ENCODE results near the gene PRPF38B.

Gene PRPF38B

DNA sequence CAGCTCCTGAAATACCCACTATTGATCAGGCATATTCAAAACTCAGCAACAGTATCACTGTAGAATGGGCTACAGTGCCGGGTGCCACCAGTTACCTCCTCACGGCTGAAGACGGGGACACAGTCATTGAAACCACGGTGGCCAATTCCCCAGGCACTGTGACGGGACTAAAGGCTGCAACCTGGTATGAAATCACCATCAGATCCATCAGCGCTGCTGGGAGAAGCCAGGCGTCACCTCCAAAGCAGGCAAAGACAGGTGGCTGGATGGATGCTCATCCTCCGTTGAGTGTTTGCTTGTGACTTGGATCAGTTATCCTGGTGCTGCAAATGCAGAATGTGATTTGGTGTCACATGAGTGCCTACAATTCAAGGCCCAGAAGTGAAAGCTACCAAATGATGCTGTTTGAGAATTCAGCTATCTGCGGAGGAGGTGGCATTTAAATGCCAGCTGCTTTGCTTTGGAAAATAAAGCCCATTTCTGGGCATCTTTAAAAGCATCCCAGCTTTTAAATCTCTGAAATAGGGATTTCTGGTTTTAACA, 25.7 kb downstream of the PRPF38B start:
- DNase-seq = peak in 4 of 51 donors; percentile 19 to 41 (median 34)

DNA sequence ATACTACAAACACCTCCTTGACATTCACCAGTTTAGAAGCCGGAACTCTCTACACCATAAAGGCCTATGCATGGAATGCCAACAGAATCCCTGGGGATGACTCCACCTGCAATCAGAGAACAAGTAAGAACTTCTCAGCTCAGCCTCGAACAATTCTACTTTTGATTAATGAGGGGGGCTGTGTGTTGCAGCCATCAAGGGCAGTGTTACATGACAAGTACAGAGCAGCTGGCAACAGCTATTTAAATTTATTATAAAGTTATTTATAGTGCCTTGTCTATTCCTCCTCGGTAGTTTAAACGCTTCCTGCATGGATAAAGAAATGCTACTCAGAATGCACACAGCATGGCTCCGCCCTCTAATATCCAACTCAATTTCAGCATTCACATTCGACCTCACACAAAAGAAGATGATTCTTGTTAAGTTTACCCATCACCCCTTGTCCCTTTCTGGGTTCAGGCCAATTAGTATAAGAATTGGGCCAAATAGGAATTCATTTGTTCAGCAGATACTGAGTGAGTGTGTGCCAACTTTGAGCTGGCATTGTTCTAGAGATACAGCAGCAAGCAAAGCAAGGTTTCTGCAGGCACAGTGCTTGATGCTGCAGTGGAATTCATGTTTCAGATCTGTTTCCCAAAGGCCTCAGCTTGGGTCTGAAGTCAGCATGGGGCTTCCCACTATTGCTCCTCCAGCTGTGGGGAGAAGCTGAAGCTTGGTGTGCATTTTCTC, 27.0 kb downstream of the PRPF38B start:
- peak in 2 of 51 donors; percentile 12 to 60 for DNase-seq

DNA sequence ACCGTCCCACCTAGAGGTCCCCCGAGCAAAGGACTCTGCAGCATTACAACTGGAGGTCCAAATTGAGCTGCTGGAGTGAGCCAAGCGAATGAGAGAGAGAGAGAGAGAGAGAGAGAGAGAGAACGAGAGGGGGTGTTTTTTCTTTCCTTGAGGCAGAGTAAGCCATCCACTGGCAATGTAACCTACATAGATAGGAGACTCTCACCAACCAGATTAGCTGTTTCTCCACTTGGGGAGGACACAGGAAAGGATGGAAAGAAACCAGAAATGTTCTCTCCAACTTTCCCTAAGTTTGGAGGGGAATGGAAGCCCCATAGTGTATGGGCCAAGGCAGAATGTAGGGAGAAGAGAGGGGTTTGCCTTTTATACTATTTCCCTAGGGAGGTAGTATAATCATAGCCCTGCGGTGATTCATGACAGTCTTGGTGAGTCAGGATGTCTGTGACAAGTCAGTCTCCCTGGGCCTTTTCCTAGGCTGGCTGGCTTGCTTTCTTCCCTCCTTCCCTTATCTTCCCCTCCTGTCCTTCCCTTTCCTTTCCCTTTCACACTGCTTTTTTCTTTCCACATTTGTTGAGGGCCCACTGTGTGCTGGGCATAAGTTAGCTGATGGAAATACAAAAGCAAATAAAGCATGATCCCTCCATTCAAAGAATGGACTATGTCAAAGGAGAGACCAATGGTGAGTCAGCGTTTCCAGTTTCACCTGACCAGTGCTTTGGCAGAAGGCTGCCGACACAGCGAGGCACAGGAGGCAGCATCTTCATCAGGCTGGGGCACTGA, 27.7 kb downstream of the PRPF38B start:
- peak in 1 of 51 donors; percentile 25 for DNase-seq

DNA sequence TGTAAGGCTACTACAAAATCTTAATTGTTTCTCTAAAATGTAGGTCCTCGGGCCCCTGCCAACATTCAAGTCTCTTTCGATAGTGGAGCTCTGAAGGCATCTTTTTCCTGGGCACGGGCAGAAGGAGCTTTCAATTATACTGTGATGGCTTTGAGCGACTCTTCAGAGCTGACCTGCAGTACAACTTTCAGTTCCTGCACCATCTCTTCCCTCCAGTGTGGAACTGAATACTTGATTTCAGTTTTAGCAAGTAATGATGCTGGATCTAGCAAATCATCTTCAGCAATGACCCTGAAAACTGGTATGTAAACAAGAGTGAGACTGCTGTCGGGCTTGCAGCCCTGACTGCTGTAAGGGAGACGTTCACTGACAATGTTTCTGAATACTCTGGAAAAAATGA, 30.2 kb downstream of the PRPF38B start:
- DNase-seq = peak in 2 of 51 donors; percentile 41 to 52

DNA sequence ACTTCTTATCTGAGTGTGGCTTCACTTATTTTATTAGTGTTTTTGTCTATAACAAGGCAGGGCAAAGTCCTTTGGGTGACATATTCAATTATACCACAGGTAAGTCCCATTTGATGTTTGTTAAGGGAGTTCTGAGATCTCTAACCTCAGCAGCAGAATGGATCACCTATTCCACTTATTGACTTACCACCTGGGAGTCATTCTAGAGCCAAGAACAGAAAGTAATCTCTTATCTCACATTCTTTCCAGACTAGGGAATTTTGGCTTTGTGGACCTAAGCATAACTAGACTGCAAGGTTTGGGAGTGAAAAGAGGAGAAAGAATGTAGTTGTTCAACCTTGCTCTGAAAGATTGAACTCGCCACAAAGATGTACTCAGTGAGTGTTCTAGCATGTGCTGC, 33.8 kb downstream of the PRPF38B start:
- DNase-seq = no peak

DNA sequence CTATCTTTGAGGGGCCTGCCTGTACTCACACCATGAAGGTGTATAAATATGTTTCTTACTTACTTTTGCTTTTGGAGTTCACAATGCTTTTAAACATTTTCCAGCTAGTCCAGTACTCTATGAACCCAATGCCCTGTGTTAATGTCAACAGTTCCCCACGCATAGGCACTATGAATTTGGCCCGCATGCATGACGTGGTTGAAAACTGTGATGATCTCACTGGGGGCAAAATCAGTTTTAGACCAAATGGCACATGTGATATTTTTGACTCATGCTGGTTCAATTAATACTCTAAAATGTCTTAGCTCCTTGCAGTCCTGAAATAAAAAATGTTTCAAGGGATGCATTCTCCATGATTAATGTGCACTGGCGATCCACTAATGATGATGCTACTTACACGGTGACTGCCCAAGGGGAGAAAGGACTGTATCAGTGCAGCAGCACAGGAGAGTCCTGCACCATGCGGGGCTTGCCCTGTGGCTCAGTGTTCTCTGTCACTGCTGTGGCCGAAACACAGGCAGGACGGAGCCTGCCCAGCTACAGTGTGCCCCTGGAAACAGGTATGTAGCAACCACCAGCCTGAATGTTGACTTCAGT, 36.3 kb downstream of the PRPF38B start:
- DNase-seq = no peak

DNA sequence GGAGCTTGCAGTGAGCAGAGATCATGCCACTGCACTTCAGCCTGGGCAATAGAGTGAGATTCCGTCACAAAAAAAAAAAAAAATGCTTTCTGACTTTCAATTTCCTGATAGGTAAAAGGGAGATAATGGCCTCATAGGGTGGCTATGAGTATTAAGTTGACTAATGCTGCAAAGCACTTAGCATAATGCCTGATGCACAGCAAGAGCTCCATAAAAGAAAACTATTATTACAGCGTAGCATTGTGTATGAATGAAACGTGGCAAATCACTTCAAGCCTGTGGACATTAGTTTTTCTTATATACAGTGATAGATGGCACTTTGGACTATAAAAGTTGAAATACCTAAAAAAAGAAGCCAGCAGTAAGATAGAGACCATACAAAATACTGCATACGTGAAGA, 37.4 kb downstream of the PRPF38B start:
- DNase-seq = no peak

DNA sequence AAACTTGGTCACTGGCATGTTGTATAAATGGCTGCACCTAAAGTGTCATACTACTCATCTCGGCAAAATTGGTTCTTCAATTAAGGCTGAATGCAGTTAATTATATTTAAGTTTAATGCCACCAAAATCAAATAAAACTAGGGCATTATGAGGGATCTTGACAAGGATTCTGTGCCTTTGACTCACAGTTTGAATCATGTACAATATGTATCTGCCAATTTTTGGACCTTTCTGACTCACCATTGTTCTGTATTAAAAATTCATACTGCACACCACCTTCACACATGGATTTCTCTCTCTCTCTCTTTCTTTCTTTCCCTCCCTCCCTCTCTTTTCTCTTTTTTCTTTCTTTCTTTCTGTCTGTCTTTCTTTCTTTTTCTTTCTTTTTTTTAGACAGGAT, 40.3 kb downstream of the PRPF38B start:
- no peak for DNase-seq

DNA sequence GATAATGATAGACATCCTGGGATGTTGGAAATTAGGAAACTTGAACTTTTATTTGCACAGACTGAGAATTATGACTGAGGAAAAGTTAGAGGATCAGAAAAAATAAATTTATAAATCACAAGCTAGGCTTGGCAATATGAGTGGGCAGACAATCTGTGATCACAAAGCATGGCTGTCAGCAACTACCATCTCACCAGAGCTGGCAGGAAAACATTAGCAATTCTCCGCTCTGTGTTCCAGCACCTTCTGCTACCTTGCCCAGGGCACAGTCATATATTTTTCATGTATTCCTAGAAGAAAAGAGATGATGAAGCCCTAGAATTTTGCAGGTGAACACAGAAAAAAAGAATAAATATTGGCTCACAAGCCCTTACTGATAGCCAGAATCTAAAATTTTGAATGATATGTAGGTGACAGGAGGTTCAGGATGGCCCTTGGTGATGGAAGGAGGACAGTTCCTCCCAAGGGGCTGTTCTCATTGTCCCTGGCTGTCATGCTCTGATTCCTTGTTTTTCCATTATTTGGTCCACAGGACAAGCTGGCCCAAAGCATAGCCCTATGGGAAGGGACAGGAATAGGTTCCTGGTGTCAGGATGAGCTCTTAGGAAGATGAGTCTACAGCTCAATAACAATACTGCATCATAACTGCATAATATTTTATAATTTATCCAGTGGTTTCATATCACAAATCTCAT, 42.2 kb downstream of the PRPF38B start:
- DNase-seq = no peak

DNA sequence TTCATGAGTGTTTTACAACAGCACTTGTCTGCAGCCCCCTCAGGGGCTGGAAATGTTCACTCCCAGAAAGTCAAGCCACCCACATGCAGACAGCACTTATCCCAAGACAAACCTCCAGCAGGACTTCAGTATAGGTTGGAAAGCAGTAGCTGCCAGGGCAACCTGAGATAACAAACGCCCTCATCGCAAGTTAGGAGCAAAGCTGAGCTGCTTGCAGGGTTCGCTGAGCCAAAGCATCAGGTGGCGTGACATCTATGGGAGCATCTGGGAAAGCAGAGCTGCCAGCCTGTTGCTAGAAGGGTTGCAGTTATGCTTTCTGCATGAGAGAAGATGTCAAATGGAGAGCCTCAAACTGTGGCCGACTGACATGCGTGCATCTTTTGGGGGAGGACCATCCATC, 50.1 kb downstream of the PRPF38B start:
- DNase-seq = peak in 2 of 51 donors; percentile 14 to 56

DNA sequence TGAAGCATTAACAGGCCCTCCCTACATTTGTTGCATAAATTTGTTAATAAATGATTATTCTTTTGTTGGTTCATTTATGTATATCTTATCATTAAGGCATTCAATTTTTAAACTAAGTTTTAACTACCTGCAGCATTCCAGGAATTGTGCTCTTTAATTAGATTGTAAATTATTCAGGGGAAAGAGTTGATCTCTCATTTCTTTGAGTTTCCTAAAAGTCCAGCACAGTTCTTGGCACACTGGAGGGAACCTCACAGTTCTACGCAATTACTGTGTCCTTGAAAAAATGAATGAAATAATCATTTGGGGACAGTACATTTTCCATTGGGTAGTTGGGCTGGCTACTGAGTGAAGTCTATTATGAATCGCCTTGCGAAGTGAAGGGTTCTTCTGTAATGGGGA, 53.9 kb downstream of the PRPF38B start:
- DNase-seq = no peak

DNA sequence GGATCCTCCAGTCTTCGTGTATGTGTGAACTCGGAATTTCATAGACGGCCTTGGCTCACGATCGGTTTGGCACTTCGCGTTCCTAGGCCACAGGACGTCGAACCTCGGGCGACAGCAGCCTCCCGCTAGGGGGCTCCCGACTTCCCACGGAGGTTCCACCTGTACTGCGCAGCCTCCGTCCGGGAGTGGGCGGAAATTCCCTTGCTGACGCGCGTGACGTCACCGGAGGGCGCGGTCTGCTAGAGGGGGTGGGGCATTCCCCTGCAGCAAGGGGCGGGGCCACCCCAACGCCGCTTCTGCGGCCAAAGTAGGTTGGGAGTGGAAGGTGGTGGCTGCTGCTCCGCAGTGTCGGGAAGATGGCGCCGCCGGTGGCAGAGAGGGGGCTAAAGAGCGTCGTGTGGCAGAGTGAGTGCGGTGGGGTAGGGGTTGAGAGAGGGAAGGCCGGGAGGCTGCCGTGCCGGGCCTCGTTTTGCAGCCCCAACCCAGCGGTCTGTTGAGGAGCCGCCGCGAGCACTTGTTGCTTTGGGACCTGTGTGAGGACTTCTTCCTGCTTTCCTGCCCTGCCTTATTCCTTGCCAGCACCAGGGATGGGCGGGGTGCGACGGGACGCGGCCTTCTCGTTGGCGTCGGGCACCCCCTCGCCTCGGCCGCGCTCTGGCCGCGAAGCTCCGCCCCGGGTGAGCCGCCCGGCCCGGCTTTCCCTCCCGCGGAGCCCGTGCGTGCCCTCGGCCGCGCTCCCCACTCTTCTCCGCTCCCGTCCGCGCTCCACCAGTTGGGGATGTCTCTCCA, 54.5 kb downstream of the PRPF38B start, which contains the start of gene STXBP3:
Gene STXBP3 (plus strand): TSS at position 293 of the 789 bp plus-strand sequence. CDS start 64 bp downstream, at position 357.
- peak; percentile 76 to 99 (median 97) for DNase-seq

DNA sequence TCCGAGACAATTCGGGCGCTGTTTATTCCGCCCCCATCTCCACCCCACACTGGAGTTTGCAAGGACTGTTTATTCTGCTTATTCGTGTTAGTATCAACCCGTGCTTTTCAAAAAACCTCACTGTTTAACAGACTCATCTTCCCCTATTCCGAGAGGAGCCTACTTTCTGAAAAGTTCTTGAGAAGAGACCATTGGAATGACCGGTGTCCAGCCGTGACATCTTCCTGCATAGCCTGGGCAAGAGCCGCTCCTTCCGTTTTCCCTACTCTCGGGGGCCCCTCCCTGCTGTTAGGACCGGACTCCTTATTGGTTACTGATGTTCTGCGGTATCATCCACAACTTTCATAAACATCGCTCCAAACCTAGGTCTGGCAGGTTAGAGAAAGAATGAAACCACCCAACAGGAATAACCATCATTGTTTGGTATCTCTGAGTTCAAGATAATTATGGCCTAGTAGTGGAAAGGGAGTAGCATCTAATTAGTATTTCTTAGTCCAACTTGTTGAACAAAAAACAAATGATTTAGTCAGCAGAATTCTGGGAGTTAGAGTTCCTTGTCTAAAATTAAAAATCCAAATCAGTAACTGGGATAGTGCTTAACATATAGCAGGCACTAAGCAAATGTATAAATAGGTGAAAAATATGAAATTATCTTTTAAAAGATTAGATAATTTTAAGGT, 55.2 kb downstream of the PRPF38B start:
- peak in 42 of 51 donors; percentile 16 to 91 (median 58) for DNase-seq

DNA sequence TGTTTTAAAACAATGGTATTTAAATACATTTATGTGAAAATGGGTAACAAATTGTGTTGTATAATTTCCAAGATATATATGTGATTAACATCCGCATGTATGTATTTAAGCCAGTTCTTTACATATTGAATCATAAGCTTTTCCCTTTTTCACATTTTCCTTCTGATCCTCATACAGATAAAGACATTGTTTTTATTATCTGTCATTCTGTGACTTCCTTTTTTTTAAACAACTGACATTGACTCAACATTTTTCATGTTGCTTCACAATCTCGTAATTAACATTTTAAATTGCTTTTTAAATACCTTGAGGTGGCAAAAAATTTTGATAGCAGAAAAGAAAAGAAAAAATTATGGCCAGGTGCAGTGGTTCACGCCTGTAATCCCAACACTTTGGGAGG, 55.8 kb downstream of the PRPF38B start:
- DNase-seq = no peak

DNA sequence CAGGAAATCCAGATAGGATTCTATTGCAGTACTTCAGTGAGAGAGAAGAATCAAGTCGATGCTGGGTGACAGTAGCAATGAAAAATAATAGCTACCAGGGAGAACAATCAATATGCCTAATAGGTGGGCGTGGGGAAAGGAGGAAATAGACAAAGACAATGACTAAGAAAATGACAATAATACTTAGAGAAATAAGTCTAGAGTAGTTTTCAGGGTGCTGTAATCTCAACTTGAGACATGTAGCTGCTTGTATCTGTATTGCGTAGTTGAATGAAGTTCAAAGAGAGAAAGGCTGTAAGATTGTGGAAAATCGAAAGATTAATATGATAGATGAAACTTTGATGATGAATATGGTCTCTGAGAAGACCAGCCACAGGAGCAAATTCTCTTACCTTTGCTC, 57.0 kb downstream of the PRPF38B start:
- no peak for DNase-seq

DNA sequence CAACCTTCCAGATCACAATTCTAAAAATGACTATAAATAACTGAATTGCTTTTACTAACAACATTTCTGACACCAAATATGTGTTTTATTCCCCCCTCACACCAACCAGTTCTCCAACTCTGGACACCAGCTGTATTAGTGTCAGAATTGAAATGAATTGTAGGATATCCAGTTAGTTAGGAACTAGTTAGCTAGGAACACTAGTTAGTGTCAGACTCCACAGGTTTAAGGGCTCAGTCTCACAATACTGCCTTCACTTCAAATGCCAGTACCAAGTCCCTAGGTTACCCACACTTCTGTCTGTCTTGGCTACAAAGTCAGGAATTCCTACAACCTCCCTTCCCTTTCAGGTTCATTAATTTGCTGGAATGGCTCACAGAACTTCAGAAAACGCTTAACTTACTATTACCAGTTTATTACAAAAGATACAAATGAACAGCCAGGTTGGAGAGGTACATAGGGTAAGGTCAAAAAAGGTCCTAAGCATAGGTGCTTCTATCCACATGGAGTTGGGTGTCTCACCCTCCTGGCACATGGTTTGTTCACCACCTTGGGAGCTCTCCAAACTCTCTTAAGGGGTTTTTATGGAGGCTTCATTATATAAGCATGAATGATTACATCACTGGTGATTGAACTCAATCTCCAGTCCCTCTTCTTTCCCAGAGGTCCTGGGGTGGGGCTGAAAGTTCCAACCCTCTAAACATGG, 58.5 kb downstream of the PRPF38B start:
- DNase-seq = no peak

Measured in hypothalamus (tissue), 51 donors.